Endometrium (tissue), 2 donors: ENCODE data around the gene IRAG1.

Experiments used
- FAIRE-seq: peaks from 2 replicates; lab custom pipeline; 2012; peaks lifted over from hg19 to GRCh38; lab: Jason Lieb, UNC
- donor health status: control.
- donor health status: control.

Gene IRAG1

GRCh38 chr11:10693509-10694081, at the start of gene IRAG1:
Gene IRAG1, minus strand, starts transcription at chr11:10693755. Its CDS starts 153 bp downstream, at chr11:10693602.
- no peak for FAIRE-seq

GRCh38 chr11:10742460-10743208, 49.1 kb upstream of the IRAG1 start:
- peak; percentile 99 for FAIRE-seq

GRCh38 chr11:10735481-10736475, 42.2 kb upstream of the IRAG1 start:
- peak; percentile 83 for FAIRE-seq

GRCh38 chr11:10731064-10731680, 37.6 kb upstream of the IRAG1 start:
- no peak for FAIRE-seq

GRCh38 chr11:10730151-10730550, 36.6 kb upstream of the IRAG1 start:
- FAIRE-seq, result no peak

- peak; percentile 55 for FAIRE-seq
Observed at GRCh38 chr11:10728789-10729472, 35.4 kb upstream of the IRAG1 start.

GRCh38 chr11:10728154-10728553, 34.6 kb upstream of the IRAG1 start:
- no peak for FAIRE-seq

GRCh38 chr11:10727146-10727851, 33.7 kb upstream of the IRAG1 start:
- peak; percentile 94 for FAIRE-seq

- FAIRE-seq, result no peak
Observed at GRCh38 chr11:10725907-10726253, 32.3 kb upstream of the IRAG1 start.

- no peak for FAIRE-seq
Observed at GRCh38 chr11:10725114-10725906, 31.8 kb upstream of the IRAG1 start.

GRCh38 chr11:10722307-10722706, 28.8 kb upstream of the IRAG1 start:
- FAIRE-seq, result no peak

- FAIRE-seq, result no peak
Observed at GRCh38 chr11:10720881-10721376, 27.4 kb upstream of the IRAG1 start.

- FAIRE-seq, result no peak
Observed at GRCh38 chr11:10719616-10720015, 26.1 kb upstream of the IRAG1 start.

- FAIRE-seq, result no peak
Observed at GRCh38 chr11:10716543-10717259, 23.1 kb upstream of the IRAG1 start.

- FAIRE-seq, result no peak
Observed at GRCh38 chr11:10716122-10716521, 22.6 kb upstream of the IRAG1 start.

GRCh38 chr11:10715571-10715970, 22.0 kb upstream of the IRAG1 start:
- FAIRE-seq, result no peak

- FAIRE-seq, result no peak
Observed at GRCh38 chr11:10709299-10710086, 15.9 kb upstream of the IRAG1 start.

GRCh38 chr11:10708131-10708530, 14.6 kb upstream of the IRAG1 start:
- no peak for FAIRE-seq

- no peak for FAIRE-seq
Observed at GRCh38 chr11:10701982-10702381, 8.4 kb upstream of the IRAG1 start.
